RPMI7951 (cell line): ENCODE measurements around the gene GAPDHS. TPM values are rescaled to one million over a fixed set of nuclear protein-coding genes. Genes with fewer than 3 reads are reported as not detected.

ENCODE experiments used
- DNase-seq: peaks from one replicate; pipeline ENCODE4 v3.0.0-alpha.2; 2012; ENCODE audit warnings: low read depth
- total RNA-seq: library from RNA; depleted of rRNA; stranded (reverse); fragments of >200 nt; shearing (Covaris generic); gene quantifications from 2 replicates; pipeline ENCODE4 v1.2.3, GENCODE V29; 2014

GAPDHS gene
- total RNA-seq, 1 experiment from 2014 or later, result not detected

DNA sequence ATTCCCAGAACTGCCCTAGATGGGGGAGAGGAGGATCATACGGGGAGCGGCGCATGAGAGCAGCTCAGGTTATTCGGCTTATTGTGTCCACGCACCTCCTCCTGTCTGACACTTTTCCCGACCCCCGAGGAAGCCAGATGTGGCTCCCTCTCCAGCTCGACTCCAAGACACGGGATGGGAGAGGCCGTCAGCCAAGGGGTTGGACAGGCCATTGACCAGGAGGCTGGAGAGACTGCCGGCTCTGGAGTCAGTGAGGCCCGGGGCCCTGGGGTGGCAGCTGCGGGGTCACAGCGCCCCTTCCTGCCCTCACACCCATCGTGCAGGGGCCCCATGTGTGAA lies 22.7 kb upstream of the GAPDHS start:
- no peak for DNase-seq

GRCh38 chr19:35511337-35511736 lies 21.9 kb upstream of the GAPDHS start:
- no peak for DNase-seq

GRCh38 chr19:35512831-35513627 lies 20.2 kb upstream of the GAPDHS start:
- no peak for DNase-seq

GRCh38 chr19:35513628-35514281 lies 19.5 kb upstream of the GAPDHS start, which contains the start of gene DMKN:
Gene DMKN (minus strand): TSS chr19:35513649. CDS start chr19:35513475, 174 bp downstream.
- no peak for DNase-seq

- DNase-seq, result no peak
Measured at GRCh38 chr19:35514282-35514809, 18.9 kb upstream of the GAPDHS start.

- DNase-seq, result no peak
Measured at GRCh38 chr19:35516310-35516709, 16.9 kb upstream of the GAPDHS start.

DNA sequence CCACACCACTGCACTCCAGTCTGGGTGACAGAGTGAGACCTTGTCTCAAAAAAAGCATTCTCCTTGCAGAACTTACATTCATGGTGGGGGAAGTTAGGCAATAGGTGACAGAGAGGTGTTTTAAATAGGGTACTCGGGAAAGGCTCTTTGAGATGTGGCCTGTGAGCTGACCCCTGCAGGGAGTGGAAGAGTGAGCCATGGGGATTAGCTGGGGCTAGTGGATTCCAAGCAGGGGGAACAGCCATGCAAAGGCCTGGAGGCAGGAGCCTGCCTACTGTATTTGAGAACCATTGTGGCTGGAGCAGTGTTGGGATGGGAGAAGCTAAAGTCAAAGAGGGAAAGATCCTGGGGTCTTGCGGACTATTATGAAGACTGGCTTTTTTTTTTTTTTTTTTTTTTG lies 15.9 kb upstream of the GAPDHS start:
- DNase-seq, result no peak

DNA sequence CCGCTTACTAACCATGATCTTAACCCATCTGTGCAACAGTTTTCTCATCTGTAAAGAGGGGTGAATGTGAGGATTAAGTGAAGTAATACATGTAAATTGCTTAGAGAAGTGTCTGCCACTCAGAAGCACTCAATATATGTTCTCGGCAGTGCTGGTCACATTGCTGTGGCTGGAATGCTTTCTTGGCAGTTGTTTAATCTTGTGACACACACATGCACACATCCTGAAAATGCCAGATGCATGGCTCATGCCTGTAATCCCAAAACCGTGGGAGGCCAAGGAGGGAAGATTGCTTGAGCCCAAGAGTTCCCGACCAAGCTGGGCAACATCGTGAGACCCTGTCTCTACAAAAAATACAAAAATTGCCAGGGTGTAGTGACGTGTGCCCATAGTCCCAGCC lies 14.9 kb upstream of the GAPDHS start:
- DNase-seq, result peak; percentile 90

- peak; percentile 84 for DNase-seq
Measured at GRCh38 chr19:35519291-35519690, 14.0 kb upstream of the GAPDHS start.

GRCh38 chr19:35521124-35521743 lies 12.0 kb upstream of the GAPDHS start:
- DNase-seq, result no peak

- no peak for DNase-seq
Measured at GRCh38 chr19:35522745-35523327, 10.4 kb upstream of the GAPDHS start.

- DNase-seq, result no peak
Measured at GRCh38 chr19:35524181-35524837, 8.9 kb upstream of the GAPDHS start.

- no peak for DNase-seq
Measured at GRCh38 chr19:35525873-35526272, 7.4 kb upstream of the GAPDHS start.

DNA sequence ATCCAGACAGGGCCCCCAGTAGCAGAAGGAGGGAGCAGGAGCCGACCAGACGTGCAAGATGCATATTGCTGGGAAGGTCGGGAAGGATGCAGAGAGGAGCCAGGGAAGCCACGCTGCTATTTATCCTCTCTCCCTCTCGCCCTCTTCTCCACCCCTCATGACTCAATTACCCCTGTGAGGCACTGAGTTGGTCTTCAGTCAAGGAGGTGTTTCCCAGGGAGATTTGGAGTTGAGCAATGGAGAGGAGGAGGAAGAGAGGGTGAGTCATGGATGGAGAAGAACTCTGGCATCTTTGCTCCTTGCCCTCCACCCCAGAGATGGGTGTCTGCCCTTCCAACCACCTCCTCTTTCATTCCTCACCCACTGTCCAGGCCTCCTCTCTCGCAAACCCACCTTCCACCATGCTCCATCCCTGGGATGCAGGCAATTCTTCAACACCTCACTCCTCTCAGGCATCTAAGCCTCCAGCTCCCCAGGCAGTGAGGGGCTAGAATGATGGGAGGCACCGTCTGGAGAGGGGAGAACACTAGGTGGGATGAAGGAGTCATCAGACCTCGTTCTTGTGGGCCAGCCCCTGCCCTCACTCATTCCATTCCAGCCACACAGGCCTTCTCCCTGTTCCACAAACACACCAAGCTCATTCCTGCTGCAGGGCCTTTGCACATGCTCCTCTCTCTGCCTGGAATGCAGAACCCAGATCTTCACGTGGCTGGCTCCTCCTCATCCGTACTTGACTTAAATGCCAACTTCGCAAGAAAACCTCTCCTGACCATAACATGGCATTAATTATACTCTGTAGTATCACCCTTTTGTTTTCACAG lies 4.8 kb upstream of the GAPDHS start, which contains the start of gene SBSN:
TSS of gene SBSN (minus strand) at position 94 of the 821 bp plus-strand sequence. CDS start at position 64, 30 bp downstream.
- peak; percentile 21 for DNase-seq

- no peak for DNase-seq
Measured at GRCh38 chr19:35529241-35530218, 3.7 kb upstream of the GAPDHS start.

DNA sequence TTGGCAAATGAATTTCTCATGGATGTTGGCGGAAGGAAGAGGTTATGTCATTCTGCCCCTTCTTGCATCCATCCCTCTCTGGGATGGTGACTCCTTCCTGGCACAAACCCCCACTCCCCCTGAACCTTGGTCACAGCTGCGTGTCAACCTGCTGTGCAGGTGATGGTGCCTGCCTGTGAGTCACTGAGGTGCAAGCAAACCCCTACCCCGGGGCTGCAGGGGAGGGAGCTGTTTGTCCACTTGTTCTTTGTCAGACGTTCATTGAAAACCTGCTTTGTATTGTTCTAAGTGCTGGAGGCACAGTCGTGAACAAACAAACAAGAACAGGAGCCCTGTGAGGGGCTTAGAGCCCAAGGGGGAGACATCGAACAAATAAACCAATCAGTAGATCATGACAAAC lies 2.0 kb upstream of the GAPDHS start:
- no peak for DNase-seq

DNA sequence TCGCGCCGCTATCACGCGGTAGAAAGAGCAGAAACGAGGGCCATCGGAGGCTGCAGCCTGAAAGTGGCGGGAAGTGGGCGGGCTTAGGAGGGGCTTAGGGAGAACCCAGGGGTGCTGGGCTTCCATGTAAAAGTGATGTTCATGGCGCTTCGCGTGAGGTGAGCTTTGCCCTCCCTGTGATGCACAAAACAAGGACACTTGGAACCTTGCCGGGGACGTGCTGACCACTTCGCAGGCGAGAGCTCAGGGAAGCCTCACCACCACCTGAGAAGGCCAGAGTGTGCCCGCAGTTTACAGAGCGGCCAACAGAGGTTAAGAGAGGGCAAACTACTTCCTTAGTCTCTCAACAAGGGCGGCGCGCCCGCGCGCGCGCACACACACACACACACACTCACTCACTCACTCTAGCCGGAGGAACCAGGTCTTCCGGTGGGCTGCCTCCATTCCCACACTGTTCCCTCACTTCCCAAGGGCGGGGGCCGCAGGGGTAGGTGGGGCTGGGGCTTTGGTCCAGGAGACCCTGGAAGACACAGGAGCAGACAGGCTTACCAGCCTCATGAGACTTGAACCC lies 651 bp downstream of the GAPDHS start:
- DNase-seq, result no peak

DNA sequence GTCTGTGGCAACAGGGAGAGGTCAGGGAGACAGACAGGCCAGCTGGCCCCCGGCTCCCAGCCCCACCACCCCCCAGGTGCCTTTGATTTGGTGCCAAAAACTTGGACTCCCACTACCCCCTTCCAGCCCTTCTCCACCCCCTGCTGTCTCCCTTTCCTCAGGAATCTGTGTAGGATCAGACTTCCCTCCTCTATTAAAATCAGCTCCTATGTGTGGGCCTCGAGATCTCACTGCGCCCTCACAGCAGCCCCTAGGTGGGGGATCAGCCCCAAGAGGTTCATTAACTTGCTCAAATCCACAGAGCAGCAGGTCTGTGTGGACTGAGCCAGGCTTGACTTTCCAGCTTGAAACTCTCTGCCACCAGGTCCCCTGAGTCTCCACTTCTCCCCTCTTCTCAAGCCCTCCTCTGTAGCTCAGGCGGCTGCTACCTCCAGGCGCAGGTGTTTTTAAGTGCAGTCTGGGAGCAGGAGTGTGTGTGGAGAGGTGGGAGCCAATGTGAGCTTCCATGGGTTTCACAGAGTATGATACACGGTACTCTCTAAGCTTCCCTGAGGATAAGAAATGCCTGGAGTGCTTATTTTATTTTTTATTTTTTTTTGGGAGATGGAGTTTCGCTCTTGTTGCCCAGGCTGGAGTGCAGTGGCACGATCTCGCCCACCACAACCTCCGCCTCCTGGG lies 1.7 kb downstream of the GAPDHS start:
- DNase-seq, result no peak

DNA sequence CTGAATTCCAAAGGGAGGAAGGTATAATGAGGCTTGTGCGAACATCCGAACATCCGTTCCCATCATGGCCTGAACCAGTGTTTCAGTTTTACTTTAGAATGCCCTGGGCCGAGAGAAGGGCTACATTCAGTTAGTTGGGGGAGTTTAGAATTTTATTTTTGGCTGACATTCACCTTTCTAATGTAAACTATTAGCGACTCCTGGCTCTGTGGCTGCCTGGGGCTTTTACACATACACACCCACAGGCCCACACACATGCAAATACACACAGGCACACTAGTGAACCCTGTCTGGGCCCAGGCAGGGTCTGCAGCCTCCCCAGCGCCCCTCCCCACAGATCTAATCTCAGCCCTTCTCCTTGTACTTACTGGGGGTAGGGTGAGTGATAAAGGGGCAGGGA lies 6.1 kb downstream of the GAPDHS start:
- no peak for DNase-seq
